Measurements from ENCODE around the gene PARP8. TPM values are rescaled to one million over a fixed set of nuclear protein-coding genes. Genes with fewer than 3 reads are reported as not detected.

Gene PARP8
- total RNA-seq, 1 donor from 2014 or later: 23.3 TPM

DNA sequence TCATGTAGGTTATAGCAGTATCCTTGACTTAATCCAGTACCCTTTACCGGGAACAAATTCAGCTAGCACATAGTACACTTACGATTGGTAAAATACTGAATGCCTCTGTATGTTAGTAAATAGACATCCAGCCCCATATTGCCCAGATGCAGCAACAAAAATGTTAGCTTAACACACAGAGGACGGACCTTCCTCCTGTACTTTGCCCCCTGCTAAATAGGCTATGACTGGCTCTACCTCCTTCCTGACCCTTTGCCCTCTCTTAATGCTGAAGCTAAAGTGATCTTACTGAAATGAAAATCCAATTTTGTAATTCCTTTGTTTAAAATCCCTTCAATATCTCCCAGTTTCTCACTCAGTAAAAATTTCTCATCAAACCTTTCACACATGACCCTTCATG, 183.1 kb downstream of the PARP8 start:
- Mint-ChIP-seq H3K27ac (ENCODE audit: unreplicated experiment) (no peak overlapping the region), H3K27me3 (ENCODE audit: low read depth) (no peaks in the 10 kb centered on the region), H3K4me3 (ENCODE audit: unreplicated experiment) (no peak overlapping the region), H3K36me3 (ENCODE audit: low read depth) (peaks cover 2% of the 10 kb centered on the region), H3K4me1 (ENCODE audit: low read depth) (no peaks in the 10 kb centered on the region), H3K9me3 (ENCODE audit: low read depth) (no peaks in the 10 kb centered on the region)
- no peak for TF ChIP-seq CTCF (IDR thresholded peaks at IDR 0.05)
- DNase-seq (ENCODE audit: low spot score): no peak

GRCh38 chr5:50853151-50853550, 186.7 kb downstream of the PARP8 start:
- DNase-seq (ENCODE audit: low spot score): no peak
- H3K4me1 Mint-ChIP-seq (ENCODE audit: low read depth): no peaks in the 10 kb centered on the region
- H3K27me3 Mint-ChIP-seq (ENCODE audit: low read depth): peaks cover 6% of the 10 kb centered on the region
- H3K9me3 Mint-ChIP-seq (ENCODE audit: low read depth): no peaks in the 10 kb centered on the region
- TF ChIP-seq CTCF (IDR thresholded peaks at IDR 0.05): no peak
- no peak overlapping the region for H3K27ac Mint-ChIP-seq (ENCODE audit: unreplicated experiment)
- H3K36me3 Mint-ChIP-seq (ENCODE audit: low read depth): no peaks in the 10 kb centered on the region
- H3K4me3 Mint-ChIP-seq (ENCODE audit: unreplicated experiment): no peak overlapping the region

- Mint-ChIP-seq H3K4me3 (ENCODE audit: unreplicated experiment) (no peak overlapping the region), H3K4me1 (ENCODE audit: low read depth) (no peaks in the 10 kb centered on the region), H3K27ac (ENCODE audit: unreplicated experiment) (no peak overlapping the region), H3K27me3 (ENCODE audit: low read depth) (peaks cover 7% of the 10 kb centered on the region), H3K36me3 (ENCODE audit: low read depth) (no peaks in the 10 kb centered on the region), H3K9me3 (ENCODE audit: low read depth) (no peaks in the 10 kb centered on the region)
- no peak for DNase-seq (ENCODE audit: low spot score)
- no peak for TF ChIP-seq CTCF (IDR thresholded peaks at IDR 0.05)
Measured at GRCh38 chr5:50854082-50854481, 187.6 kb downstream of the PARP8 start.

GRCh38 chr5:50855001-50855400, 188.6 kb downstream of the PARP8 start:
- Mint-ChIP-seq H3K9me3 (ENCODE audit: low read depth) (peaks cover 3% of the 10 kb centered on the region), H3K36me3 (ENCODE audit: low read depth) (no peaks in the 10 kb centered on the region), H3K27ac (ENCODE audit: unreplicated experiment) (no peak overlapping the region), H3K27me3 (ENCODE audit: low read depth) (peaks cover 12% of the 10 kb centered on the region), H3K4me3 (ENCODE audit: unreplicated experiment) (no peak overlapping the region), H3K4me1 (ENCODE audit: low read depth) (no peaks in the 10 kb centered on the region)
- no peak for TF ChIP-seq CTCF (IDR thresholded peaks at IDR 0.05)
- no peak for DNase-seq (ENCODE audit: low spot score)

GRCh38 chr5:50856401-50857119, 190.1 kb downstream of the PARP8 start:
- TF ChIP-seq CTCF (IDR thresholded peaks at IDR 0.05): no peak
- DNase-seq (ENCODE audit: low spot score): no peak
- H3K27me3 Mint-ChIP-seq (ENCODE audit: low read depth): peaks cover 19% of the 10 kb centered on the region
- no peaks in the 10 kb centered on the region for H3K36me3 Mint-ChIP-seq (ENCODE audit: low read depth)
- H3K9me3 Mint-ChIP-seq (ENCODE audit: low read depth): peaks cover 7% of the 10 kb centered on the region
- H3K4me1 Mint-ChIP-seq (ENCODE audit: low read depth): no peaks in the 10 kb centered on the region
- no peak overlapping the region for H3K4me3 Mint-ChIP-seq (ENCODE audit: unreplicated experiment)
- no peak overlapping the region for H3K27ac Mint-ChIP-seq (ENCODE audit: unreplicated experiment)

All from chondrocyte (in vitro differentiated cells).